Stimulated activated effector memory CD8-positive, alpha-beta T cell treated with anti-CD3 and anti-CD28 coated beads, Interleukin-12 subunit alpha, Interleukin-12 subunit beta, amount 100 ng/mL, for 72 hours (primary cell): ENCODE measurements around the gene UMPS.
A peak's percentile ranks its signal among the peaks of the same experiment; 100 is the strongest.

Experiments
- ATAC-seq: fragments of 150-1000 bp; cut with Tn5 transposase; 2 replicates; pipeline ENCODE4 v1.10.0; 2021
- DNase-seq, 2 donors: peaks; one replicate each; pipeline ENCODE4 v3.0.0; 2021 to 2022; ENCODE audit warnings: low spot score in 2 of 2
- H3K27ac Mint-ChIP-seq: one replicate; pipeline ENCODE4 v1.8.0; 2022; ENCODE audit warnings: mild to moderate bottlenecking, mixed read lengths
- H3K36me3 Mint-ChIP-seq: one replicate; pipeline ENCODE4 v1.8.0; 2022; ENCODE audit warnings: mild to moderate bottlenecking, mixed read lengths
- H3K4me1 Mint-ChIP-seq: one replicate; pipeline ENCODE4 v1.8.0; 2022; ENCODE audit warnings: mixed read lengths
- H3K4me3 Mint-ChIP-seq: one replicate; pipeline ENCODE4 v1.8.0; 2022; ENCODE audit warnings: mild to moderate bottlenecking, mixed read lengths
- H3K9me3 Mint-ChIP-seq: one replicate; pipeline ENCODE4 v1.8.0; 2022; ENCODE audit warnings: mixed read lengths

UMPS gene

DNA sequence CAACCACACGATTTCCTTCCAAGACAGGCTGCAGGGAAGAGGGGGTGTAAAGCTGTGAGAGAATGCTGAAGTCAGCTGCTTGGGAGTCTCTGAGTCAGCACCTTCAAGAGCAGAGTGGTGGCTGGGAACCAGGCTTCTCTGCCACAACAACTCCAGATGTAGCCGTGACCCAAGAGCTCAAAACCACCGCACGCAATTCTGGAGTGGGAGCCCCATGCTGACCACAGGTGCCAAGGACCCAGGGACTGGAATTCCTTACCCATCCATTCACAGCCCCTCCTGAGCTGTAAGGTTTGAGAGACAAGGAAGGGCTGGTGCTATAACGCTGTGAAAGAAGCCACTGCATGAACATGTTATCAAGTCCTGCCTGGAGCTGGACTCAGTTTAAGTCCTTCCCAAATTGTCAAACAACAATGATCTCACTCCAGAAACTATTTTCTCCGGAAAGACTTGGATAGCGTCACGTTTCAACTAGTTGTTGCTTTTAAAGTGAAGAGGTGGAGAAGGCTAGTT, 61.4 kb downstream of the UMPS start:
- Mint-ChIP-seq H3K9me3 (no peaks in the 10 kb centered on the region), H3K4me3 (no peak overlapping the region), H3K4me1 (peaks cover 7% of the 10 kb centered on the region), H3K36me3 (no peaks in the 10 kb centered on the region), H3K27ac (no peak overlapping the region)
- peak; percentile 55 for ATAC-seq
- DNase-seq, result no peak

- Mint-ChIP-seq H3K4me3 (no peak overlapping the region), H3K9me3 (no peaks in the 10 kb centered on the region), H3K36me3 (no peaks in the 10 kb centered on the region), H3K4me1 (peaks cover 7% of the 10 kb centered on the region), H3K27ac (no peak overlapping the region)
- no peak for ATAC-seq
- DNase-seq, result no peak
Observed at GRCh38 chr3:124792341-124793040, 62.2 kb downstream of the UMPS start.

GRCh38 chr3:124793054-124793739, 62.9 kb downstream of the UMPS start:
- Mint-ChIP-seq H3K27ac (no peak overlapping the region), H3K4me3 (no peak overlapping the region), H3K9me3 (no peaks in the 10 kb centered on the region), H3K4me1 (peaks cover 7% of the 10 kb centered on the region), H3K36me3 (no peaks in the 10 kb centered on the region)
- DNase-seq, result no peak
- ATAC-seq, result no peak

DNA sequence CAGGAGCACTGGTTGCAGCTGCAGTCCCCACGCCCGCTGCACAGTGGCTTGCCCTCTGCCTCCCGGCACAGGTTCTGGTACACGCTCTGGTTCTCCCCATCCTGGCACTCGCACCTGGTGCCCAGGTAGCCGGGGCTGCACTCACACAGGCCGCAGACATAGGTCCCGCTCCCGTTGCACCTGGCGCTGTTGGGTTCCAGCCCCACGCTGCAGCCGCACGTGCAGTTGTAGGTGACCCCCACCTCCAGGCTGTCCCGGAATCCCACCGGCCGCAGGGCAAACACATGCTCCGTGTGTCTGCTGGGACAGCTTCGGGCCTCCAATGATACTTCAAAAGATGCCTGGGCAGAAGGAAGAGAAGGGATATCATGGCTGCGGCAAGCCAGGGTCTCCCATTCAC, 66.2 kb downstream of the UMPS start:
- H3K36me3 Mint-ChIP-seq, result no peaks in the 10 kb centered on the region
- peaks cover 4% of the 10 kb centered on the region for H3K4me1 Mint-ChIP-seq
- DNase-seq, result no peak
- H3K4me3 Mint-ChIP-seq, result no peak overlapping the region
- no peak overlapping the region for H3K27ac Mint-ChIP-seq
- no peaks in the 10 kb centered on the region for H3K9me3 Mint-ChIP-seq
- no peak for ATAC-seq

DNA sequence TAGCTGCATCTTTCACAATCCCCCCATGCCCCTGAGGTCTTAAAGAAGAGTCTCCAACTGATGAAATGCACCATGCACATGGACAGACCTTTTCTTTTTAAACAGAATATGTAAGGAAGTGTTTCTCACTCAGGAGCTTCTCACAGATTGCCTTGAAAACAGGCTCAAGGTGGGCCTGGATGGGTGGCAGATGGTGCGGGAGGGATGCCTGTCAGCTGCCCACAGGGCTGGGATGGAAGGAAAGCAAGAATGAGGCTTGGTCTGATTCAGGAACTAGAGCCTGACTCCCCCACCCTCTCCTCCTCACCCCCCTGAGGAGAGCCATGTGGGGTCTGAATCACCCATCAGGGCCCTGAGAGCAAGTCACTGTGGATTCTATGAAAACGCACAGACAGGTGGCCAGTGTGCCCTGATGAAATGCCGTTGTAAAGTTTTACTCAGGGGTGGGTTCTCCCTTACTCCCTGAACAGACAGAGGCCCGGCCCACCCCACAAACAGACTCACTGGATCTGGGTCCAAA, 67.2 kb downstream of the UMPS start:
- no peak for ATAC-seq
- Mint-ChIP-seq H3K36me3 (no peaks in the 10 kb centered on the region), H3K27ac (no peak overlapping the region), H3K4me1 (no peaks in the 10 kb centered on the region), H3K4me3 (no peak overlapping the region), H3K9me3 (no peaks in the 10 kb centered on the region)
- DNase-seq, result no peak
